ENCODE measurements around the gene GAPVD1. TPM values are rescaled to one million over a fixed set of nuclear protein-coding genes. Genes with fewer than 3 reads are reported as not detected.
A peak's percentile ranks its signal among the peaks of the same experiment; 100 is the strongest.

GAPVD1 gene
- total RNA-seq, 1 donor from 2014 or later = 54.8 TPM

GRCh38 chr9:125238915-125239446 is 22.6 kb upstream of the GAPVD1 start:
- DNase-seq (ENCODE audit: extremely low spot score in 2 of 2) = no peak
- peaks cover 3 to 54% of the 10 kb centered on the region in 2 donors for H3K36me3 ChIP-seq
- H3K27ac ChIP-seq = no peak overlapping the region
- TF ChIP-seq POLR2AphosphoS5 (IDR thresholded peaks at IDR 0.05; ENCODE audit: insufficient read depth in 1 of 2, low read depth in 1 of 2) (no peak), POLR2A (IDR thresholded peaks at IDR 0.05) (no peak), CTCF (IDR thresholded peaks at IDR 0.05) (no peak)
- peaks cover 66% of the 10 kb centered on the region for H3K4me1 ChIP-seq
- intact Hi-C loops (cut with DNase I) = no loop called here
- H3K9me3 ChIP-seq = no peaks in the 10 kb centered on the region
- no peaks in the 10 kb centered on the region for H3K27me3 ChIP-seq
- peak overlapping the region; percentile 88 to 96 for H3K4me3 ChIP-seq

- Histone ChIP-seq H3K4me3 (peak overlapping the region; percentile 88 to 96), H3K36me3 (peaks cover 3 to 47% of the 10 kb centered on the region in 2 donors), H3K9me3 (no peaks in the 10 kb centered on the region), H3K4me1 (peaks cover 63% of the 10 kb centered on the region), H3K27ac (peak overlapping the region; percentile 90), H3K27me3 (no peaks in the 10 kb centered on the region)
- TF ChIP-seq POLR2AphosphoS5 (IDR thresholded peaks at IDR 0.05; ENCODE audit: insufficient read depth in 1 of 2, low read depth in 1 of 2) = no peak
- TF ChIP-seq POLR2A (IDR thresholded peaks at IDR 0.05) = no peak
- TF ChIP-seq CTCF (IDR thresholded peaks at IDR 0.05) = no peak
- intact Hi-C loops (cut with DNase I) = loop anchor here (10.0 kb wide), 1 partner anchor 55 kb away; the partner anchor contains the start of gene PPP6C
- DNase-seq (ENCODE audit: extremely low spot score in 2 of 2) = no peak
Observed at GRCh38 chr9:125239631-125240597, 21.7 kb upstream of the GAPVD1 start.

GRCh38 chr9:125240649-125240999 is 21.0 kb upstream of the GAPVD1 start:
- intact Hi-C loops (cut with DNase I) = loop anchor here (10.0 kb wide), 1 partner anchor 56 kb away; the partner anchor contains the start of gene PPP6C
- peaks cover 56% of the 10 kb centered on the region for H3K4me1 ChIP-seq
- no peaks in the 10 kb centered on the region for H3K27me3 ChIP-seq
- TF ChIP-seq CTCF (IDR thresholded peaks at IDR 0.05) = no peak
- no peak for TF ChIP-seq POLR2A (IDR thresholded peaks at IDR 0.05)
- no peak for TF ChIP-seq POLR2AphosphoS5 (IDR thresholded peaks at IDR 0.05; ENCODE audit: insufficient read depth in 1 of 2, low read depth in 1 of 2)
- peak overlapping the region; percentile 90 for H3K27ac ChIP-seq
- DNase-seq (ENCODE audit: extremely low spot score in 2 of 2) = no peak
- H3K4me3 ChIP-seq = peak overlapping the region; percentile 88 to 96
- H3K36me3 ChIP-seq = peaks cover 3 to 40% of the 10 kb centered on the region in 2 donors
- no peaks in the 10 kb centered on the region for H3K9me3 ChIP-seq

GRCh38 chr9:125241000-125241862 is 20.4 kb upstream of the GAPVD1 start, which contains the start of gene HSPA5:
Gene HSPA5 (minus strand): TSS chr9:125241343. CDS start chr9:125241126, 217 bp downstream.
- Histone ChIP-seq H3K9me3 (no peaks in the 10 kb centered on the region), H3K4me1 (peaks cover 49% of the 10 kb centered on the region), H3K36me3 (peaks cover 3 to 34% of the 10 kb centered on the region in 2 donors), H3K27me3 (no peaks in the 10 kb centered on the region), H3K4me3 (peak within 1 kb of the TSS; percentile 88 to 96), H3K27ac (peak within 1 kb of the TSS; percentile 97)
- DNase-seq (ENCODE audit: extremely low spot score in 2 of 2) = peak; percentile 99 to 100
- intact Hi-C loops (cut with DNase I) = loop anchor here (10.0 kb wide), 1 partner anchor 56 kb away; the partner anchor contains the start of gene PPP6C
- peak; percentile 93 to 97 for TF ChIP-seq POLR2A (IDR thresholded peaks at IDR 0.05)
- no peak for TF ChIP-seq CTCF (IDR thresholded peaks at IDR 0.05)
- TF ChIP-seq POLR2AphosphoS5 (IDR thresholded peaks at IDR 0.05; ENCODE audit: insufficient read depth in 1 of 2, low read depth in 1 of 2) = peak; percentile 95 to 100
